ENCODE results near the gene DMXL1.

Gene DMXL1

DNA sequence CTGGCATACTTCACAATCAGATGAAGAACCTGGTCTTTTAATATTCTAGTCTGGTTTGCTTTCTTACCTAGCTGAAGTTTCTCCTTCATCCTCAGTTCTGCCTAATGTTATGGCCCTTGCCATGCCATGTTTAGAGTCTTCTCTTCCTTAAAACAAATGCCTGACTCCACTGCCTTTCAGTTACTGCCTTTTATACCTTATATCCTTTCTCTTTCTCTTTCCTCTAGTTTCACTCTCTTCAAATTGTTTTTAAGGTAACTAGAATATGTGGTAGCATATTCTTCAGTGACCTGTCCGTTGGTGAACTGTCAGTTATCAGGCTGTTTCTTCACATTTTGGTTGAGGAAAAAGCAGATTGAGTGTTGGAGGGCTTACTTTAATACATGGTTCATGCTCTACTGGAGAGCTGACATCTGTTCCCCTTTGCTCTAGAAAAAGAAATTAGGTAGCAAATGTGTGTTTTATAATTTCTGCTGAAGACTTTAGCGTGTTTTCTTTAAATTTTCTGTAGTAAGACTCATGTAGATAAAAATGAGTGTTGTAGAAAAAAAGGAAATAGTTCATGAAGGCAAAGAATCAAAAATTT is 103.8 kb downstream of the DMXL1 start:
- Histone ChIP-seq H3K27ac (ENCODE audit: low read length) (peak overlapping the region; percentile 7; the same call in 1 of the 2 replicates), H3K9me2 (replicated peaks; ENCODE audit: insufficient read depth, low read length) (no peaks in the 10 kb centered on the region), H3K4me2 (ENCODE audit: low read depth, low read length) (no peak overlapping the region)

DNA sequence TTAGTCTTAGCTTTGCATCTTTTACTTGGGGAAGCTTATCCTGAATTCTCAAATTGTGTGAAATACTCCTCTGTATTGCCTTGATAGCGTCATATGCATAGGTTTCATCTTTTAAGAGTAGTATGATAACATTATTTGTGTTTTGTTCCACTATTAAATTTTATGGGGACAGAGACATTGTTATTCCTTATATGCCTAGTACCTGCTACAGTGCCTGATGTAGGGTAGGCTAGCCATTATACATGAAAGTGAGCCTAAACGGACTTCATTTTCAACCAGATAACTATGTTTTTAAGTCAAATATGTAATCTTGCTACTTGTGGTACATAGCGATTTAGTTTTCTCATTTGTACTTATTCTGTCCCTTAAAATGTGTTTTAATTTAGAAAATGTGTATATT is 105.9 kb downstream of the DMXL1 start:
- Histone ChIP-seq H3K9me2 (replicated peaks; ENCODE audit: insufficient read depth, low read length) (no peaks in the 10 kb centered on the region), H4K20me1 (ENCODE audit: insufficient read depth, low read length) (no peaks in the 10 kb centered on the region), H3K4me3 (ENCODE audit: low read length) (no peak overlapping the region), H3F3A (ENCODE audit: insufficient read depth, low read length) (no peaks in the 10 kb centered on the region), H3K4me1 (ENCODE audit: low read length) (peaks cover 10% of the 10 kb centered on the region), H3K79me2 (ENCODE audit: low read length) (no peaks in the 10 kb centered on the region), H2AFZ (ENCODE audit: low read length) (no peak overlapping the region), H3K27me3 (replicated peaks; ENCODE audit: insufficient read depth, low read length) (no peaks in the 10 kb centered on the region), H3K36me3 (replicated peaks; ENCODE audit: insufficient read depth, low read length) (no peaks in the 10 kb centered on the region; the same call in 1 of the 2 replicates), H3K9ac (ENCODE audit: low read length) (no peak overlapping the region), H3K4me2 (ENCODE audit: low read depth, low read length) (no peak overlapping the region), H3K27ac (ENCODE audit: low read length) (no peak overlapping the region), H3K9me3 (replicated peaks; ENCODE audit: insufficient read depth, low read length) (no peaks in the 10 kb centered on the region)
- no peak for DNase-seq
- no peak for TF ChIP-seq EZH2phosphoT487 (IDR thresholded peaks at IDR 0.05; ENCODE audit: low read length)

More for the DNA sequence above, 103.8 kb downstream of the DMXL1 start:
- H3F3A ChIP-seq (ENCODE audit: insufficient read depth, low read length) = no peaks in the 10 kb centered on the region
- TF ChIP-seq EZH2phosphoT487 (IDR thresholded peaks at IDR 0.05; ENCODE audit: low read length) = no peak
- no peak for TF ChIP-seq EZH2 (optimal IDR thresholded peaks at IDR 0.05; ENCODE audit: low read depth, low read length)
- TF ChIP-seq, protein P1, sequence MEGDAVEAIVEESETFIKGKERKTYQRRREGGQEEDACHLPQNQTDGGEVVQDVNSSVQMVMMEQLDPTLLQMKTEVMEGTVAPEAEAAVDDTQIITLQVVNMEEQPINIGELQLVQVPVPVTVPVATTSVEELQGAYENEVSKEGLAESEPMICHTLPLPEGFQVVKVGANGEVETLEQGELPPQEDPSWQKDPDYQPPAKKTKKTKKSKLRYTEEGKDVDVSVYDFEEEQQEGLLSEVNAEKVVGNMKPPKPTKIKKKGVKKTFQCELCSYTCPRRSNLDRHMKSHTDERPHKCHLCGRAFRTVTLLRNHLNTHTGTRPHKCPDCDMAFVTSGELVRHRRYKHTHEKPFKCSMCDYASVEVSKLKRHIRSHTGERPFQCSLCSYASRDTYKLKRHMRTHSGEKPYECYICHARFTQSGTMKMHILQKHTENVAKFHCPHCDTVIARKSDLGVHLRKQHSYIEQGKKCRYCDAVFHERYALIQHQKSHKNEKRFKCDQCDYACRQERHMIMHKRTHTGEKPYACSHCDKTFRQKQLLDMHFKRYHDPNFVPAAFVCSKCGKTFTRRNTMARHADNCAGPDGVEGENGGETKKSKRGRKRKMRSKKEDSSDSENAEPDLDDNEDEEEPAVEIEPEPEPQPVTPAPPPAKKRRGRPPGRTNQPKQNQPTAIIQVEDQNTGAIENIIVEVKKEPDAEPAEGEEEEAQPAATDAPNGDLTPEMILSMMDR (IDR thresholded peaks at IDR 0.05; ENCODE audit: low read length) = no peak
- no peak overlapping the region for H3K9ac ChIP-seq (ENCODE audit: low read length)
- H3K27me3 ChIP-seq (replicated peaks; ENCODE audit: insufficient read depth, low read length) = no peaks in the 10 kb centered on the region
- H3K4me3 ChIP-seq (ENCODE audit: low read length) = no peak overlapping the region
- H3K9me3 ChIP-seq (replicated peaks; ENCODE audit: insufficient read depth, low read length) = no peaks in the 10 kb centered on the region
- no peaks in the 10 kb centered on the region for H3K79me2 ChIP-seq (ENCODE audit: low read length)
- peaks cover 10% of the 10 kb centered on the region for H3K4me1 ChIP-seq (ENCODE audit: low read length)
- H2AFZ ChIP-seq (ENCODE audit: low read length) = no peak overlapping the region
- H3K36me3 ChIP-seq (replicated peaks; ENCODE audit: insufficient read depth, low read length) = no peaks in the 10 kb centered on the region
- H4K20me1 ChIP-seq (ENCODE audit: insufficient read depth, low read length) = no peaks in the 10 kb centered on the region
- no peak for DNase-seq

DNA sequence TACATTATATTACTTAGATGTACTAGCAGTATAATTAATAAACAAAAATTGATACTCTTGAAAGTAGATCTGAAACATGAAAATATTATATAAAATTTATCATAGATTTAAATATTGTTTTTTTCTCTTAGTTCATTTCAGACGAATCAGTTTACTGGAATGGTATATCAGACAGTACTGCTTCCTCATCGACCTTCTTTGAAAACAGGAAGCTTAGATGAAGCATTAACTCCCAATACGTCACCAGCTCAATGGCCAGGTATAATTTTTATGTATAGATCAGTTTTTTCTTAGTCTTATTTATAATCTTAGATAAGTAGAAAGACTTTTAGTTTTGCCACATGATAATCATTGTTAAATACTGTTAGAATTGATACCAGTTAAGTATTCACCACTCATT is 106.3 kb downstream of the DMXL1 start:
- Histone ChIP-seq H3K79me2 (ENCODE audit: low read length) (no peaks in the 10 kb centered on the region), H3K4me3 (ENCODE audit: low read length) (no peak overlapping the region), H3K4me2 (ENCODE audit: low read depth, low read length) (no peak overlapping the region), H3K9me3 (replicated peaks; ENCODE audit: insufficient read depth, low read length) (no peaks in the 10 kb centered on the region), H3K27me3 (replicated peaks; ENCODE audit: insufficient read depth, low read length) (no peaks in the 10 kb centered on the region), H3K36me3 (replicated peaks; ENCODE audit: insufficient read depth, low read length) (no peaks in the 10 kb centered on the region; the same call in 1 of the 2 replicates), H3K27ac (ENCODE audit: low read length) (no peak overlapping the region), H3K4me1 (ENCODE audit: low read length) (peaks cover 10% of the 10 kb centered on the region), H3K9me2 (replicated peaks; ENCODE audit: insufficient read depth, low read length) (no peaks in the 10 kb centered on the region), H3K9ac (ENCODE audit: low read length) (no peak overlapping the region), H2AFZ (ENCODE audit: low read length) (no peak overlapping the region), H4K20me1 (ENCODE audit: insufficient read depth, low read length) (no peaks in the 10 kb centered on the region), H3F3A (ENCODE audit: insufficient read depth, low read length) (no peaks in the 10 kb centered on the region)
- TF ChIP-seq EZH2 (optimal IDR thresholded peaks at IDR 0.05; ENCODE audit: low read depth, low read length) (no peak), EZH2phosphoT487 (IDR thresholded peaks at IDR 0.05; ENCODE audit: low read length) (no peak)
- TF ChIP-seq, protein P1 (IDR thresholded peaks at IDR 0.05; ENCODE audit: low read length) = no peak
- DNase-seq = no peak

DNA sequence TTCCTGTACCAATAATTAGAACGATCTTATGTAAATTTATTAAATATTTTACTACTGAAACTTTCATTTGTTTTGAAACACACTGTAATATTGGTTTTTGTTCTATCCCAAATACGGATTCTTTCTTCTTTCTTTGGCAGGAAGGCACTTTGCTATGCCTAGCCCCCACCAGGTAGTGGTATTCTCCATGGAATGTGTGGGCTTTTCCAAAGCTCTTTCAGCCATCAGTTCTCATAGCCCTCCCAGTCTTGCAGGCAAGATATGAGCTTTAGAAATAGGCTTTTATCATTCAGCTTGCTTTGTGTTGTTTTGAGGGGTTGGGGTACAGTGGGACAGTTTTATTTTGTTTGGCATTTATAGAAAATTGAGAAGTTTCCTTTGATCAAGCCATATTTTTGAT is 107.5 kb downstream of the DMXL1 start:
- H3K27me3 ChIP-seq (replicated peaks; ENCODE audit: insufficient read depth, low read length) = no peaks in the 10 kb centered on the region
- H3K4me3 ChIP-seq (ENCODE audit: low read length) = no peak overlapping the region
- H3K9me3 ChIP-seq (replicated peaks; ENCODE audit: insufficient read depth, low read length) = no peaks in the 10 kb centered on the region
- H2AFZ ChIP-seq (ENCODE audit: low read length) = no peak overlapping the region
- H3K4me2 ChIP-seq (ENCODE audit: low read depth, low read length) = no peak overlapping the region
- no peaks in the 10 kb centered on the region for H3K9me2 ChIP-seq (replicated peaks; ENCODE audit: insufficient read depth, low read length)
- H3K27ac ChIP-seq (ENCODE audit: low read length) = no peak overlapping the region
- no peaks in the 10 kb centered on the region for H3K79me2 ChIP-seq (ENCODE audit: low read length)
- no peaks in the 10 kb centered on the region; the same call in 1 of the 2 replicates for H3K36me3 ChIP-seq (replicated peaks; ENCODE audit: insufficient read depth, low read length)
- no peaks in the 10 kb centered on the region for H3F3A ChIP-seq (ENCODE audit: insufficient read depth, low read length)
- peaks cover 10% of the 10 kb centered on the region for H3K4me1 ChIP-seq (ENCODE audit: low read length)
- no peaks in the 10 kb centered on the region for H4K20me1 ChIP-seq (ENCODE audit: insufficient read depth, low read length)
- no peak overlapping the region for H3K9ac ChIP-seq (ENCODE audit: low read length)
- DNase-seq = no peak
- TF ChIP-seq, protein P1 (IDR thresholded peaks at IDR 0.05; ENCODE audit: low read length) = no peak
- no peak for TF ChIP-seq EZH2 (optimal IDR thresholded peaks at IDR 0.05; ENCODE audit: low read depth, low read length)
- TF ChIP-seq EZH2phosphoT487 (IDR thresholded peaks at IDR 0.05; ENCODE audit: low read length) = no peak
